ENCODE data around the gene RNPEPL1. TPM values are rescaled to one million over a fixed set of nuclear protein-coding genes. Genes with fewer than 3 reads are reported as not detected.

RNPEPL1 gene
- total and polyA plus RNA-seq, 3 experiments from 2014 or later: 55.6 to 101 (median 61.1) TPM

GRCh38 chr2:240629619-240629967, 61.3 kb downstream of the RNPEPL1 start:
- Histone ChIP-seq H3K27me3 (ENCODE audit: insufficient read depth, low read length, poor library complexity, severe bottlenecking) (no peaks in the 10 kb centered on the region), H3K36me3 (ENCODE audit: insufficient read depth, low read length) (no peaks in the 10 kb centered on the region), H3K4me3 (ENCODE audit: low read length) (no peak overlapping the region), H3K4me1 (ENCODE audit: insufficient read depth, low read length) (peaks cover 41% of the 10 kb centered on the region), H3K9me3 (ENCODE audit: low read length) (peaks cover 4% of the 10 kb centered on the region), H3K27ac (ENCODE audit: low read depth, low read length) (no peak overlapping the region)
- no peak overlapping the region for H3K4me3 Mint-ChIP-seq
- peaks cover 4 to 12% (median 8%) of the 10 kb centered on the region in 5 donors for H3K9me3 Mint-ChIP-seq
- peak overlapping the region in 2 of 8 donors; percentile 50 to 90 for H3K27ac Mint-ChIP-seq
- ChIA-PET POLR2A (no interaction called here), CTCF (interaction anchor here (1.1 kb wide), 1 partner anchor 63 kb away, joined by 4 read pairs; no protein-coding TSS in a partner anchor)
- H3K27me3 Mint-ChIP-seq: no peaks in the 10 kb centered on the region
- peaks cover 9 to 26% (median 16%) of the 10 kb centered on the region in 3 donors for H3K4me1 Mint-ChIP-seq
- peaks cover 5 to 9% (median 6%) of the 10 kb centered on the region in 3 donors for H3K36me3 Mint-ChIP-seq
- no peak for DNase-seq

- Mint-ChIP-seq H3K27me3 (no peaks in the 10 kb centered on the region), H3K4me3 (peak overlapping the region in 1 of 7 donors; percentile 54), H3K4me1 (peaks cover 4 to 21% (median 10%) of the 10 kb centered on the region in 3 donors), H3K36me3 (peaks cover 5 to 9% (median 6%) of the 10 kb centered on the region in 3 donors), H3K9me3 (peaks cover 4 to 15% (median 10%) of the 10 kb centered on the region in 5 donors), H3K27ac (peak overlapping the region in 1 of 8 donors; percentile 90)
- Histone ChIP-seq H3K27me3 (ENCODE audit: insufficient read depth, low read length, poor library complexity, severe bottlenecking) (no peaks in the 10 kb centered on the region), H3K4me3 (ENCODE audit: low read length) (no peak overlapping the region), H3K27ac (ENCODE audit: low read depth, low read length) (no peak overlapping the region), H3K9me3 (ENCODE audit: low read length) (peaks cover 4% of the 10 kb centered on the region), H3K4me1 (ENCODE audit: insufficient read depth, low read length) (peaks cover 35% of the 10 kb centered on the region), H3K36me3 (ENCODE audit: insufficient read depth, low read length) (no peaks in the 10 kb centered on the region)
- ChIA-PET CTCF (no interaction called here), POLR2A (no interaction called here)
- peak in 1 of 5 donors; percentile 42 for DNase-seq
Observed at GRCh38 chr2:240629968-240630770, 61.9 kb downstream of the RNPEPL1 start.

Other genes starting within 250 kb of the RNPEPL1 start
- 1 to 10 TPM; 1.9 to 2.4 TPM for gene GPC1, start 132.8 kb upstream of the RNPEPL1 start, total RNA-seq
- gene GPC1, start 132.8 kb upstream of the RNPEPL1 start, polyA plus RNA-seq: 0.17 TPM
- gene ANKMY1, start 10.5 kb upstream of the RNPEPL1 start, total RNA-seq: 10 to 100 TPM; 22.4 to 27.9 TPM
- 15.8 TPM for gene ANKMY1, start 10.5 kb upstream of the RNPEPL1 start, polyA plus RNA-seq
- 1 to 10 TPM; 7.0 TPM for gene DUSP28, start 8.1 kb upstream of the RNPEPL1 start, total RNA-seq
- gene DUSP28, start 8.1 kb upstream of the RNPEPL1 start, polyA plus RNA-seq: 22.0 TPM
- 10 to 100 TPM; 36.1 to 40.5 TPM for gene CAPN10, start 18.2 kb downstream of the RNPEPL1 start, total RNA-seq
- gene CAPN10, start 18.2 kb downstream of the RNPEPL1 start, polyA plus RNA-seq: 19.5 TPM
- 1 to 10 TPM; 8.4 to 9.0 TPM for gene GPR35, start 57.0 kb downstream of the RNPEPL1 start, total RNA-seq
- gene GPR35, start 57.0 kb downstream of the RNPEPL1 start, polyA plus RNA-seq: 1.9 TPM
- gene AQP12B, start 114.4 kb downstream of the RNPEPL1 start, total RNA-seq: not detected
- not detected for gene AQP12B, start 114.4 kb downstream of the RNPEPL1 start, polyA plus RNA-seq
- not detected for gene AQP12A, start 123.4 kb downstream of the RNPEPL1 start, total RNA-seq
- not detected for gene AQP12A, start 123.4 kb downstream of the RNPEPL1 start, polyA plus RNA-seq